HepG2 (cell line): Measurements from ENCODE around the gene MPP3. TPM values are rescaled to one million over a fixed set of nuclear protein-coding genes. Genes with fewer than 3 reads are reported as not detected.

Experiments
- ATAC-seq: fragments of 200-7000 bp; cut with Tn5 transposase; 3 replicates; pipeline ENCODE4 v1.9.1; 2020; ENCODE audit warnings: mild to moderate bottlenecking, moderate library complexity
- BruUV-seq: library from RNA; stranded (reverse); fragments of 400-500 nt; replicated peaks from 2 replicates; lab custom pipeline; 2021; lab: Mats Ljungman, UMichigan
- CTCF ChIA-PET: fragments of 300-600 bp; formaldehyde crosslinking; extraction: SDS; loops from one replicate; lab custom pipeline; 2021; ENCODE audit warnings: low total read pairs, inconsistent platforms, low intra/inter-chr PET ratio; lab: Yijun Ruan, JAX
- POLR2A ChIA-PET: fragments of 350-600 bp; sonication (Branson Sonifier 250); formaldehyde crosslinking; loops from one replicate; lab custom pipeline; 2020; ENCODE audit warnings: antibody characterized with exemption, inconsistent platforms; lab: Yijun Ruan, JAX
- DNase-seq: peaks from one replicate; pipeline ENCODE4 v3.0.0-alpha.2; 2015; ENCODE audit warnings: low spot score
- FAIRE-seq: peaks from 3 replicates; lab custom pipeline; 2011; peaks lifted over from hg19 to GRCh38; lab: Jason Lieb, UNC
- H2AFZ ChIP-seq: one replicate; pipeline ENCODE4 v1.6.1; 2011; ENCODE audit warnings: low read length, inconsistent platforms
- H3K27ac ChIP-seq: fragments of 300-600 bp; 3 replicates; pipeline ENCODE4 v1.8.0; 2011; ENCODE audit warnings: mixed run types, mild to moderate bottlenecking, mixed read lengths, low read length, inconsistent platforms; ENCODE audit not compliant: insufficient read depth; ENCODE audit errors: extremely low read length
- H3K27me3 ChIP-seq, 2 experiments: fragments of 200-600 bp in 1 of 2; 2 replicates in 1 of 2; 3 replicates in 1 of 2; pipeline versions ENCODE4 v1.6.0 to v1.8.0; 2011; ENCODE audit warnings: low read length in 2 of 2, mild to moderate bottlenecking in 2 of 2, moderate library complexity in 2 of 2, inconsistent platforms in 1 of 2; ENCODE audit not compliant: insufficient read depth in 2 of 2, control insufficient read depth in 1 of 2
- H3K36me3 ChIP-seq, 2 experiments: fragments of 200-600 bp in 1 of 2; replicated peaks in 1 of 2; 2 replicates in 1 of 2; 3 replicates in 1 of 2; pipeline versions ENCODE4 v1.5.1 to v1.8.0; 2011; ENCODE audit warnings: low read length in 2 of 2, inconsistent platforms in 1 of 2; ENCODE audit not compliant: insufficient read depth in 2 of 2, control insufficient read depth in 1 of 2
- H3K4me1 ChIP-seq: 2 replicates; pipeline ENCODE4 v1.5.1; 2012; ENCODE audit warnings: low read length, inconsistent platforms; ENCODE audit not compliant: insufficient read depth
- H3K4me2 ChIP-seq: 2 replicates; pipeline ENCODE4 v1.6.0; 2011; ENCODE audit warnings: low read depth, low read length, inconsistent platforms
- H3K4me3 ChIP-seq, 3 experiments: fragments of 200-600 bp in 1 of 3; sonication (generic), shearing (Covaris generic) in 1 of 3; replicated peaks in 1 of 3; 2 replicates each; pipeline ENCODE4 v1.5.1; 2011 to 2016; ENCODE audit warnings: low read length in 3 of 3, inconsistent platforms in 2 of 3, low read depth in 2 of 3, mild to moderate bottlenecking in 2 of 3, control low read depth in 1 of 3, mixed read lengths in 1 of 3; ENCODE audit not compliant: insufficient read depth in 1 of 3
- H3K79me2 ChIP-seq: one replicate; pipeline ENCODE4 v1.6.1; 2011; ENCODE audit warnings: low read length, inconsistent platforms; ENCODE audit not compliant: insufficient read depth
- H3K9ac ChIP-seq: 2 replicates; pipeline ENCODE4 v1.6.0; 2011; ENCODE audit warnings: mild to moderate bottlenecking, low read depth, low read length, inconsistent platforms; ENCODE audit not compliant: insufficient read depth
- H3K9me3 ChIP-seq: 2 replicates; pipeline ENCODE4 v1.5.1; 2012; ENCODE audit warnings: mild to moderate bottlenecking, low read length
- H4K20me1 ChIP-seq: 2 replicates; pipeline ENCODE4 v1.6.0; 2011; ENCODE audit warnings: inconsistent platforms, mild to moderate bottlenecking, low read length, moderate library complexity; ENCODE audit not compliant: insufficient read depth
- GFI1 ChIP-seq: sonication (generic); formaldehyde crosslinking; IDR thresholded peaks from 2 replicates; pipeline ENCODE4 v1.5.0; 2020; ENCODE audit warnings: missing genetic modification reagents, mild to moderate bottlenecking, borderline replicate concordance
- KLF15 ChIP-seq: sonication (generic); formaldehyde crosslinking; IDR thresholded peaks from 2 replicates; pipeline ENCODE4 v1.8.1; 2023; ENCODE audit warnings: borderline replicate concordance, mild to moderate bottlenecking, inconsistent platforms, missing genetic modification reagents, mixed read lengths
- NFYB ChIP-seq: sonication (generic); formaldehyde crosslinking; IDR thresholded peaks from 2 replicates; pipeline ENCODE4 v1.4.0; 2020; ENCODE audit warnings: missing genetic modification reagents
- TEAD3 ChIP-seq: optimal IDR thresholded peaks from 2 replicates; pipeline ENCODE3; 2016; ENCODE audit warnings: borderline replicate concordance
- ZNF207 ChIP-seq: fragments of 450-650 bp; IDR thresholded peaks from 2 replicates; pipeline ENCODE4 v1.6.1; 2016; ENCODE audit warnings: antibody characterized with exemption, borderline replicate concordance
- ZNF609 ChIP-seq: sonication (generic); formaldehyde crosslinking; IDR thresholded peaks from 2 replicates; pipeline ENCODE4 v1.4.0; 2020; ENCODE audit warnings: mild to moderate bottlenecking, missing genetic modification reagents, borderline replicate concordance
- WGBS: methylation state at CpG from one replicate; pipeline ENCODE4 v1.1.6; 2017; ENCODE audit warnings: low lambda C conversion rate; 5-methylcytosine and 5-hydroxymethylcytosine counted together
- in situ Hi-C: cut with HindIII; loops from 2 replicates; pipeline ENCODE4 v1.10.0; 2017; ENCODE audit warnings: low pct_unique_long_range_greater_than_20kb; ENCODE audit not compliant: extremely low pct_ligation_motif_present
- intact Hi-C: fragments of 100-400 bp; cut with micrococcal nuclease; formaldehyde crosslinking; loops from one replicate; pipeline ENCODE4 v1.10.0; 2022; ENCODE audit not compliant: unreplicated experiment
- polyA plus RNA-seq, 8 experiments: library from polyadenylated mRNA; depleted of rRNA in 3 of 8; stranded (reverse) in 7 of 8; unstranded in 1 of 8; fragments of >200 nt; fragmentation: Illumina TruSeq in 4 of 8; extraction: Trizol in 4 of 8; gene quantifications; 2 replicates each; pipeline versions ENCODE4 v1.2.1 to v1.2.3, GENCODE V29; 2011 to 2016; ENCODE audit warnings: low read depth in 4 of 8, missing spikeins in 1 of 8, mixed read lengths in 1 of 8; ENCODE audit not compliant: insufficient read depth in 1 of 8
- total RNA-seq, 5 experiments: library from RNA; depleted of rRNA; stranded (reverse); fragments of >200 nt; fragmentation: Illumina TruSeq; extraction: Trizol; gene quantifications; 2 replicates each; pipeline ENCODE4 v1.2.3, GENCODE V29; 2016; ENCODE audit warnings: low read depth in 1 of 5
- TF ChIP-seq, protein P1 (sequence below): sonication (generic); formaldehyde crosslinking; IDR thresholded peaks from 2 replicates; pipeline ENCODE4 v1.9.0; 2022; ENCODE audit warnings: missing genetic modification reagents, mild to moderate bottlenecking, borderline replicate concordance
- TF ChIP-seq, protein P2 (sequence below): sonication (generic); formaldehyde crosslinking; IDR thresholded peaks from 2 replicates; pipeline ENCODE4 v1.4.0; 2020; ENCODE audit warnings: missing genetic modification reagents

The MPP3 gene
- total and polyA plus RNA-seq, 2 of the 13 experiments (the other 11 are each of a cell fraction or from before 2014, with no cell fraction given) = 0.91 to 1.8 TPM

- TF ChIP-seq ZNF609 (no peak), KLF15 (no peak)
- TF ChIP-seq, protein P1, sequence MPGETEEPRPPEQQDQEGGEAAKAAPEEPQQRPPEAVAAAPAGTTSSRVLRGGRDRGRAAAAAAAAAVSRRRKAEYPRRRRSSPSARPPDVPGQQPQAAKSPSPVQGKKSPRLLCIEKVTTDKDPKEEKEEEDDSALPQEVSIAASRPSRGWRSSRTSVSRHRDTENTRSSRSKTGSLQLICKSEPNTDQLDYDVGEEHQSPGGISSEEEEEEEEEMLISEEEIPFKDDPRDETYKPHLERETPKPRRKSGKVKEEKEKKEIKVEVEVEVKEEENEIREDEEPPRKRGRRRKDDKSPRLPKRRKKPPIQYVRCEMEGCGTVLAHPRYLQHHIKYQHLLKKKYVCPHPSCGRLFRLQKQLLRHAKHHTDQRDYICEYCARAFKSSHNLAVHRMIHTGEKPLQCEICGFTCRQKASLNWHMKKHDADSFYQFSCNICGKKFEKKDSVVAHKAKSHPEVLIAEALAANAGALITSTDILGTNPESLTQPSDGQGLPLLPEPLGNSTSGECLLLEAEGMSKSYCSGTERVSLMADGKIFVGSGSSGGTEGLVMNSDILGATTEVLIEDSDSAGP (CRISPR knock-in tag) = no peak
These were observed 27.8 kb downstream of the MPP3 start (continued) for GRCh38 chr17:43805117-43805516.

DNA sequence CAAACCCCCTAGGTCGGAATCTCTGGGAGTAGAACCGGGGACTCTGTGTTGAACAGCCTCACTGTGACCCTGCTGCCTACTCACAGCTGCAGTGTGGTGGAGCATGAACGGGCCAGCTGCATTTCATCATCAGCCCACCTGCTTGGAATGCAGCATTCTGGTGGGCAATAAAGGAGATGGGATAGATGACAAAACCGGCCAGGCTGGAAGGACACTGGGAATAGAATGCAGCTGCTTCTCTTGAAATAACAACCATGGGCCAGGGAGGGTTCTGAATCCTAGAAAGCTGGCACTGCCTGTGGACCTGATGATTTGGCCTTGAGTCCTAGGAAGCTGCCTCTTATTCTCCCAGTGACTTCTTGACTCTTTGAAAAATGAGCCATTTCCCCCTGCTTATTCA is 29.2 kb downstream of the MPP3 start:
- intact Hi-C loops (no loop called here), in situ Hi-C loops (no loop called here)
- Histone ChIP-seq H3K27ac (no peak overlapping the region), H3K9me3 (no peaks in the 10 kb centered on the region), H3K27me3 (0 out of 5 replicates have a peak, but pooled peaks cover 0 to 10% of the 10 kb centered on the region in 2 experiments), H3K36me3 (no peaks in the 10 kb centered on the region), H3K4me1 (peaks cover 41% of the 10 kb centered on the region), H3K4me2 (no peak overlapping the region), H2AFZ (no peak overlapping the region), H3K79me2 (no peaks in the 10 kb centered on the region), H3K9ac (no peak overlapping the region), H4K20me1 (no peaks in the 10 kb centered on the region), H3K4me3 (no peak overlapping the region)
- ChIA-PET POLR2A (interaction anchor here (0.9 kb wide), 1 partner anchor 25 kb away, joined by 4 read pairs; the partner anchor contains the start of gene DUSP3), CTCF (no interaction called here)
- FAIRE-seq (no peak), DNase-seq (peak; percentile 24), ATAC-seq (no peak)
- BruUV-seq = no TSS peak
- TF ChIP-seq, protein P2, sequence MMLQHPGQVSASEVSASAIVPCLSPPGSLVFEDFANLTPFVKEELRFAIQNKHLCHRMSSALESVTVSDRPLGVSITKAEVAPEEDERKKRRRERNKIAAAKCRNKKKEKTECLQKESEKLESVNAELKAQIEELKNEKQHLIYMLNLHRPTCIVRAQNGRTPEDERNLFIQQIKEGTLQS (CRISPR knock-in tag) = 0 out of 2 replicates have a peak, but pooled peaks have one; percentile 15
- no peak for TF ChIP-seq NFYB (CRISPR knock-in tag)
- peak; percentile 30 for TF ChIP-seq TEAD3 (CRISPR knock-in tag)
- TF ChIP-seq GFI1 (CRISPR knock-in tag) = 0 out of 2 replicates have a peak, but pooled peaks have one; percentile 35
- TF ChIP-seq ZNF207 = no peak
- 19% methylated on average over 4 of the region's 4 CpGs for WGBS
